Measurements from ENCODE around the gene PXT1.

PXT1 gene

GRCh38 chr6:36387440-36388303 lies 55.0 kb downstream of the PXT1 start, which contains the start of gene ETV7:
ETV7 (minus strand) TSS chr6:36387669; CDS start chr6:36387541, 128 bp downstream.
- peak; percentile 44 for DNase-seq

- DNase-seq: peak; percentile 7
Observed at GRCh38 chr6:36386495-36387439, 55.9 kb downstream of the PXT1 start.

- DNase-seq: no peak
Observed at GRCh38 chr6:36384095-36384494, 58.6 kb downstream of the PXT1 start.

GRCh38 chr6:36383606-36384005 lies 59.0 kb downstream of the PXT1 start:
- DNase-seq: peak; percentile 6

- no peak for DNase-seq
Observed at GRCh38 chr6:36382976-36383375, 59.7 kb downstream of the PXT1 start.

GRCh38 chr6:36381502-36382389 lies 60.9 kb downstream of the PXT1 start:
- no peak for DNase-seq

- DNase-seq: no peak
Observed at GRCh38 chr6:36380166-36380565, 62.5 kb downstream of the PXT1 start.

GRCh38 chr6:36378936-36379335 lies 63.7 kb downstream of the PXT1 start:
- DNase-seq: no peak

GRCh38 chr6:36378243-36378920 lies 64.3 kb downstream of the PXT1 start:
- no peak for DNase-seq

GRCh38 chr6:36377594-36377993 lies 65.1 kb downstream of the PXT1 start:
- no peak for DNase-seq

- DNase-seq: no peak
Observed at GRCh38 chr6:36376742-36377141, 65.9 kb downstream of the PXT1 start.

GRCh38 chr6:36376183-36376582 lies 66.5 kb downstream of the PXT1 start:
- no peak for DNase-seq

GRCh38 chr6:36375644-36376155 lies 67.0 kb downstream of the PXT1 start:
- no peak for DNase-seq

GRCh38 chr6:36374972-36375371 lies 67.7 kb downstream of the PXT1 start:
- no peak for DNase-seq

- no peak for DNase-seq
Observed at GRCh38 chr6:36374194-36374593, 68.5 kb downstream of the PXT1 start.

- DNase-seq: no peak
Observed at GRCh38 chr6:36373368-36374019, 69.2 kb downstream of the PXT1 start.

GRCh38 chr6:36372088-36372487 lies 70.6 kb downstream of the PXT1 start:
- DNase-seq: no peak

GRCh38 chr6:36371211-36371610 lies 71.4 kb downstream of the PXT1 start:
- no peak for DNase-seq

GRCh38 chr6:36370638-36371037 lies 72.0 kb downstream of the PXT1 start:
- no peak for DNase-seq

GRCh38 chr6:36368921-36369865 lies 73.5 kb downstream of the PXT1 start:
- no peak for DNase-seq

Data from stimulated activated CD4-positive, alpha-beta T cell treated with anti-CD3 and anti-CD28 coated beads, Interleukin-12 subunit alpha, Interleukin-12 subunit beta, amount 100 ng/mL, for 4 hours (primary cell).